HCT116 (cell line): ENCODE results near the gene DLG4.

Experiments
- CEBPB ChIP-seq: IDR thresholded peaks from 2 replicates; pipeline ENCODE4 v1.6.1; 2012; ENCODE audit warnings: low read depth
- EZH2 ChIP-seq: fragments of 200-600 bp; sonication (generic); IDR thresholded peaks from 2 replicates; pipeline ENCODE4 v1.6.1; 2017; ENCODE audit warnings: antibody characterized with exemption, mixed run types
- EZH2phosphoT487 ChIP-seq: fragments of 200-600 bp; IDR thresholded peaks from 2 replicates; pipeline ENCODE4 v1.6.1; 2018; ENCODE audit warnings: antibody characterized with exemption, borderline replicate concordance
- JUND ChIP-seq: IDR thresholded peaks from 2 replicates; pipeline ENCODE4 v1.6.1; 2012
- POLR2A ChIP-seq: IDR thresholded peaks from 2 replicates; pipeline ENCODE4 v1.7.0; 2011; ENCODE audit warnings: borderline replicate concordance; ENCODE audit not compliant: insufficient read depth, insufficient read length; ENCODE audit errors: extremely low read depth
- POLR2AphosphoS5 ChIP-seq: IDR thresholded peaks from 2 replicates; pipeline ENCODE4 v1.6.1; 2011; ENCODE audit warnings: mild to moderate bottlenecking, low read depth, low read length, moderate library complexity
- RAD21 ChIP-seq: IDR thresholded peaks from 2 replicates; pipeline ENCODE4 v1.6.1; 2012; ENCODE audit warnings: low read depth, mild to moderate bottlenecking
- SP1 ChIP-seq: IDR thresholded peaks from 2 replicates; pipeline ENCODE4 v1.6.1; 2012; ENCODE audit warnings: low read depth
- YY1 ChIP-seq: IDR thresholded peaks from 2 replicates; pipeline ENCODE4 v1.6.1; 2011; ENCODE audit warnings: low read length, low read depth, moderate library complexity, mild to moderate bottlenecking; ENCODE audit not compliant: insufficient replicate concordance; ENCODE audit errors: extremely low read depth
- ZNF274 ChIP-seq: fragments of 200-500 bp; sonication (Bioruptor generic); IDR thresholded peaks from 2 replicates; pipeline ENCODE4 v1.6.1; 2014; ENCODE audit warnings: mild to moderate bottlenecking, low read depth, low read length, inconsistent platforms
- TF ChIP-seq, protein P1 (sequence below), 3 experiments: fragments of 200-600 bp in 1 of 3; sonication (generic) in 1 of 3; IDR thresholded peaks in 2 of 3; conservative IDR thresholded peaks in 1 of 3; 2 replicates each; pipeline ENCODE4 v1.5.1; 2012 to 2017; ENCODE audit warnings: low read depth in 2 of 3, low read length in 2 of 3, antibody characterized with exemption in 1 of 3, borderline replicate concordance in 1 of 3, control low read depth in 1 of 3, mild to moderate bottlenecking in 1 of 3, mixed read lengths in 1 of 3, mixed run types in 1 of 3, moderate library complexity in 1 of 3; ENCODE audit not compliant: insufficient read depth in 1 of 3
- TF ChIP-seq, protein P2 (sequence below): IDR thresholded peaks from 2 replicates; pipeline ENCODE4 v1.6.1; 2012; ENCODE audit warnings: low read depth
- TF ChIP-seq, protein P3 (sequence below): IDR thresholded peaks from 2 replicates; pipeline ENCODE4 v1.6.1; 2012
- TF ChIP-seq, protein P4 (sequence below): IDR thresholded peaks from 2 replicates; pipeline ENCODE4 v1.6.1; 2012

DNA sequence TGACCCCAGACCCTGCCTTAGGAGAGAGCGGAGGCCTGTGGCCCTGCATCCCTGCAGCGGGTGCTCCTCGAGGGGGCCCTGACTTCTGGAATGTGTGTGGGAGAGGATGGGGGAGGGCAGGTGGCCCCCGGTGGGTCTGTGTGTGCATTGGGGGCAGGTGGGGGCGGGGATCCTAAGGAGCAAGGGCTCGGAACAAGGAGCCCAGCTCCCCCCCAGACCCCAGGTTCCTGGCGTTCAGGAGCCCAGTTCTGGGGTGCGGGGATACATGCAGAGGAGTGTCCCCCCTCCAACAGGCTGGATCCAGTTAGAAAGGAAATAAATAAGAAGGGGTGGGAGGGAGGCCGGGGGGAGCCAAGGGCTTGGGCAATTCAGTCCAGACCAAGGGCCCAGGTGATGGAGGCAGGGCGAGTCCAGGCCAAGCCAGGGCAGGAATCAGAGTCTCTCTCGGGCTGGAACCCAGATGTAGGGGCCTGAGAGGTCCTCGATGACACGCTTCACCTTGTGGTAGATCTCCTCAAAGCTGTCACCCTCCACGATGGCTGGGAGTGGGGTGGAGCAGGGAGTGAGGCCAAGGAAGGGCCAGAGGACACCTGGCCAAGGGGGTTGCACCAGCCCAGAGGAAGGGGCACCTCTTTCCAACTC, 29.2 kb downstream of the DLG4 start:
- TF ChIP-seq, protein P1, sequence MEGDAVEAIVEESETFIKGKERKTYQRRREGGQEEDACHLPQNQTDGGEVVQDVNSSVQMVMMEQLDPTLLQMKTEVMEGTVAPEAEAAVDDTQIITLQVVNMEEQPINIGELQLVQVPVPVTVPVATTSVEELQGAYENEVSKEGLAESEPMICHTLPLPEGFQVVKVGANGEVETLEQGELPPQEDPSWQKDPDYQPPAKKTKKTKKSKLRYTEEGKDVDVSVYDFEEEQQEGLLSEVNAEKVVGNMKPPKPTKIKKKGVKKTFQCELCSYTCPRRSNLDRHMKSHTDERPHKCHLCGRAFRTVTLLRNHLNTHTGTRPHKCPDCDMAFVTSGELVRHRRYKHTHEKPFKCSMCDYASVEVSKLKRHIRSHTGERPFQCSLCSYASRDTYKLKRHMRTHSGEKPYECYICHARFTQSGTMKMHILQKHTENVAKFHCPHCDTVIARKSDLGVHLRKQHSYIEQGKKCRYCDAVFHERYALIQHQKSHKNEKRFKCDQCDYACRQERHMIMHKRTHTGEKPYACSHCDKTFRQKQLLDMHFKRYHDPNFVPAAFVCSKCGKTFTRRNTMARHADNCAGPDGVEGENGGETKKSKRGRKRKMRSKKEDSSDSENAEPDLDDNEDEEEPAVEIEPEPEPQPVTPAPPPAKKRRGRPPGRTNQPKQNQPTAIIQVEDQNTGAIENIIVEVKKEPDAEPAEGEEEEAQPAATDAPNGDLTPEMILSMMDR (IDR thresholded peaks at IDR 0.05 in 2 of 3, conservative IDR thresholded peaks at IDR 0.05 in 1 of 3; ENCODE audit: borderline replicate concordance in 1 of 3, insufficient read depth in 1 of 3, low read depth in 2 of 3, low read length in 2 of 3): no peak
- TF ChIP-seq EZH2phosphoT487 (no peak), ZNF274 (no peak), RAD21 (no peak), POLR2AphosphoS5 (no peak), EZH2 (no peak), POLR2A (no peak), JUND (no peak), YY1 (no peak), CEBPB (no peak), SP1 (no peak)
- TF ChIP-seq, protein P2, sequence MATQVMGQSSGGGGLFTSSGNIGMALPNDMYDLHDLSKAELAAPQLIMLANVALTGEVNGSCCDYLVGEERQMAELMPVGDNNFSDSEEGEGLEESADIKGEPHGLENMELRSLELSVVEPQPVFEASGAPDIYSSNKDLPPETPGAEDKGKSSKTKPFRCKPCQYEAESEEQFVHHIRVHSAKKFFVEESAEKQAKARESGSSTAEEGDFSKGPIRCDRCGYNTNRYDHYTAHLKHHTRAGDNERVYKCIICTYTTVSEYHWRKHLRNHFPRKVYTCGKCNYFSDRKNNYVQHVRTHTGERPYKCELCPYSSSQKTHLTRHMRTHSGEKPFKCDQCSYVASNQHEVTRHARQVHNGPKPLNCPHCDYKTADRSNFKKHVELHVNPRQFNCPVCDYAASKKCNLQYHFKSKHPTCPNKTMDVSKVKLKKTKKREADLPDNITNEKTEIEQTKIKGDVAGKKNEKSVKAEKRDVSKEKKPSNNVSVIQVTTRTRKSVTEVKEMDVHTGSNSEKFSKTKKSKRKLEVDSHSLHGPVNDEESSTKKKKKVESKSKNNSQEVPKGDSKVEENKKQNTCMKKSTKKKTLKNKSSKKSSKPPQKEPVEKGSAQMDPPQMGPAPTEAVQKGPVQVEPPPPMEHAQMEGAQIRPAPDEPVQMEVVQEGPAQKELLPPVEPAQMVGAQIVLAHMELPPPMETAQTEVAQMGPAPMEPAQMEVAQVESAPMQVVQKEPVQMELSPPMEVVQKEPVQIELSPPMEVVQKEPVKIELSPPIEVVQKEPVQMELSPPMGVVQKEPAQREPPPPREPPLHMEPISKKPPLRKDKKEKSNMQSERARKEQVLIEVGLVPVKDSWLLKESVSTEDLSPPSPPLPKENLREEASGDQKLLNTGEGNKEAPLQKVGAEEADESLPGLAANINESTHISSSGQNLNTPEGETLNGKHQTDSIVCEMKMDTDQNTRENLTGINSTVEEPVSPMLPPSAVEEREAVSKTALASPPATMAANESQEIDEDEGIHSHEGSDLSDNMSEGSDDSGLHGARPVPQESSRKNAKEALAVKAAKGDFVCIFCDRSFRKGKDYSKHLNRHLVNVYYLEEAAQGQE: no peak
- TF ChIP-seq, protein P3, sequence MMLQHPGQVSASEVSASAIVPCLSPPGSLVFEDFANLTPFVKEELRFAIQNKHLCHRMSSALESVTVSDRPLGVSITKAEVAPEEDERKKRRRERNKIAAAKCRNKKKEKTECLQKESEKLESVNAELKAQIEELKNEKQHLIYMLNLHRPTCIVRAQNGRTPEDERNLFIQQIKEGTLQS: no peak
- TF ChIP-seq, protein P4, sequence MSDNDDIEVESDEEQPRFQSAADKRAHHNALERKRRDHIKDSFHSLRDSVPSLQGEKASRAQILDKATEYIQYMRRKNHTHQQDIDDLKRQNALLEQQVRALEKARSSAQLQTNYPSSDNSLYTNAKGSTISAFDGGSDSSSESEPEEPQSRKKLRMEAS: no peak
